ENCODE results near the gene PRKAR1A.
"Not testable (repeated sequence)": the region's sequence is repeated elsewhere in the genome, so short reads cannot be mapped to it uniquely, and the experiment has no call there.

The PRKAR1A gene

DNA sequence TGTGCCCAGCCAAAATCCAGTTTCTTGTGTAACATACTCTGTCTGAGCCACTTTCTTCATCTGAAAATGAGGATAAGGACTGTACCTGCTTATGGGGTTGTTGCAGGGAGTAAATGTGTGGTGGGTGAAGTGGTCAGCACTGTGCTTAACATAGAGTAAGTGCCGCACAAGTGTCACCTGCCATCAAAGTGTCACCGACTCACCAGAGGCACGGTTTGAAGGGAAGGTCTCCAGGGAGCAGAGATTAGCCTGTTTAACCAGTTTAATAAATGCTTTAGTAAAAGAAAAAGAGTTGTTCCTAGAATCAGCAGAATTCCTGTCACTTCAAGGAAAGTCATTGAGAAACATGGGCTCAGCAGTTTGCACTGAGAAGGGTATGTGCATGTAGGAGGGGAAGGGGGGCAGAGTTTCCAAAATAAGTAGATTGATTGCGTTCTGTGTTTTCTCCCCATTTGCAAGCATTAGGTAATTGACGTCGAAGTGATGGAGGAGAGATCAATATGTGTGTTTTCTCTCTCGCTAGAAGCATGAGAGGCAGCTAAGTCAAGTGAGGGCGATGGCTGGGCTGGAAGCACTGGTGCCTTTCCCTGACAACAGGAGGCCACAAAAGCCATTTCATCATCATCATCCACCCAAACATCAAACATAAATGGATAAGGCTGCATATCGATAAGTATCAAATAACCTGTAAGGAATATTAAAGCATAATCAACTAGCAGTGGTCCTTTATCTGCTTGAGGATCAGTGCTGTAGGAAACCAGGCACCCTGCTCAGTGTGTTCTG lies 69.8 kb downstream of the PRKAR1A start:
- DNase-seq: no peak

DNA sequence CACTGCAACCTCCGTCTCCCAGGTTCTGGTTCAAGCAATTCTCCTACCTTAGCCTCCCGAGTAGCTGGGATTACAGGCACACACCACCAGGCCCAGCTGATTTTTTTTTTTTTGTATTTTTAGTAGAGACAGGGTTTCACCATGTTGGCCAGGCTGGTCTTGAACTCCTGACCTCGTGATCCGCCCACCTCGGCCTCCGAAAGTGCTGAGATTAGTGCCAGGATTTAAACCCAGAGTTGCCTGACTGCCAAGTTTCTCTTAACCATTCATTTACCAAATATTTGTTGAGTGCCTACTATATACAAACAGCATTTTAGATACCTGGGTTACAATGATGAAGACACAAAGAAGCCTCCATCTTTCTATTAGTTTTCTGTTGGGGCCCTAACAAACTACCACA lies 70.6 kb downstream of the PRKAR1A start:
- not testable (repeated sequence) for DNase-seq

DNA sequence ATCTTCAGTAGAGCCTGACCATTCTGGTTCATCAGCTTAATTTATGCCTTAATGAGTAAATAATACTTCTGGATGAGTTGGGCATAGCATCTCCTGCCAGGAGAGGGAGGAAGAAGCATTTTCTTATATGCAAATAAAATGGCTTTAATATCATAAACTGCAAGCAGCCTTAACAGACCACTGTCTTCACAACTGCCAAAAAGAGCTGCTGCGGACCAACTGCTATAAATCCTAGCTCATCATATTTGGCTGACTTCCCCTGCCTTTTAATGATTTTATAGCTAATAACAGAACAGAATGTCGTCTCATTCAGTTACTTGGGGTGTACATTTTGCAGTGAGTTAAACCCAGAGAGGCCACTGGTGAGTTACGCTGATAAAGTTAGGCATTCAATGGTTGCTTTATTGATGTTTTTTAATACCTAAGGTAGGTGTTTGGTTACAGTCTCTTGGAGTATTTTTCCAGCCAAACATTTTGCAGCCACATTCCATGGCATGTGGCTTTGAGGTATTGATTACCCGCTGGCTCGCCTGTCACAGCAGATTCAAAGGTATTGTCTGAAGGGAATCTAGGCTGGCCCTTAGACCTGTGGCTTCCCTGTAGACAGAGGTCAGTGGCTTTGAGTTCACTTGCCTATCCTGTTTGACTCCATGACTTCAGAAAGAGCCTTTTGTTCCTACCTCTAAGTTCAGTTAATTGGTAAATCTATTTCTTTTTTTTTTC lies 72.5 kb downstream of the PRKAR1A start:
- no peak for DNase-seq

DNA sequence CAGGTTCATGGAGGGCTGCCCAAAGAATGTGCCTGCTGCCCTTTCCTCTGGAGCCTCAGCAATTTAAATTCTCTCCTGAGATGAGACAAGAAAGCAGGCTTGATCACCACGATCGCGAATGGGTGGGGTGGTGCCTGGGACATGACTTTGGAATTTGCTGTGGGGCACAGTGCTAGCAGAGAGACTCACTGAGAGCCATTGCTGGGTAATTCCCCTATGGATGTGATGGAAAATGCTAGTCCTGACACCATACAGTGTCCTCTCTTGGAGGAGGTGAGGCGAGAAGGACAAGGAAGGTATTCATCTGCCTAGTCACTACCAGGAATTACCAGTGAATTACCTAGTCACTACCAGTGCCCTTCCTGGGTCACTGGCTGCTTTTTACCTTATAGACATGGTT lies 73.4 kb downstream of the PRKAR1A start:
- no peak for DNase-seq

- no peak for DNase-seq
These were observed 74.8 kb downstream of the PRKAR1A start for GRCh38 chr17:68587026-68587425.

- DNase-seq: no peak
These were observed 75.6 kb downstream of the PRKAR1A start for GRCh38 chr17:68587847-68588246.

DNA sequence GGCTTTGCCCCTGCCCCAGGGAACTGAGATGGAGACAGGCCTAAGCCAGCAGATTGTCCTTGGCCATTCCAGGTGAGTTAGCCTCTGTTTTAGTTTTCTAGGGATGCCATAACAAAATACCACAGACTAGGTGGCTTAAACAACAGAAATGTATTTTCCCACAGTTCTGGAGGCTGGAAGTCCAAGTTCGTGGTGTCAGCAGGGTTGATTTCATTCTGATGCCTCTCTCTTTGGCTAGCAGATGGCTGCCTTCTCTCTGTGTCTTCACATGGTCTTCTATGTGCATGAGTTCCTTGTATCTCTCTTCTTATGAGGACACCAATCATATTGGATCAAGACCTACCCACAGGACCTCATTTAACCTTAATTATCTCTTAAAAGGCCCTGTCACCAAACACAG lies 76.1 kb downstream of the PRKAR1A start:
- no peak for DNase-seq

- no peak for DNase-seq
These were observed 76.9 kb downstream of the PRKAR1A start for GRCh38 chr17:68589086-68589485.

GRCh38 chr17:68591583-68591982 lies 79.4 kb downstream of the PRKAR1A start:
- peak; percentile 54 to 65 for DNase-seq

GRCh38 chr17:68592009-68592408 lies 79.8 kb downstream of the PRKAR1A start:
- no peak for DNase-seq

DNA sequence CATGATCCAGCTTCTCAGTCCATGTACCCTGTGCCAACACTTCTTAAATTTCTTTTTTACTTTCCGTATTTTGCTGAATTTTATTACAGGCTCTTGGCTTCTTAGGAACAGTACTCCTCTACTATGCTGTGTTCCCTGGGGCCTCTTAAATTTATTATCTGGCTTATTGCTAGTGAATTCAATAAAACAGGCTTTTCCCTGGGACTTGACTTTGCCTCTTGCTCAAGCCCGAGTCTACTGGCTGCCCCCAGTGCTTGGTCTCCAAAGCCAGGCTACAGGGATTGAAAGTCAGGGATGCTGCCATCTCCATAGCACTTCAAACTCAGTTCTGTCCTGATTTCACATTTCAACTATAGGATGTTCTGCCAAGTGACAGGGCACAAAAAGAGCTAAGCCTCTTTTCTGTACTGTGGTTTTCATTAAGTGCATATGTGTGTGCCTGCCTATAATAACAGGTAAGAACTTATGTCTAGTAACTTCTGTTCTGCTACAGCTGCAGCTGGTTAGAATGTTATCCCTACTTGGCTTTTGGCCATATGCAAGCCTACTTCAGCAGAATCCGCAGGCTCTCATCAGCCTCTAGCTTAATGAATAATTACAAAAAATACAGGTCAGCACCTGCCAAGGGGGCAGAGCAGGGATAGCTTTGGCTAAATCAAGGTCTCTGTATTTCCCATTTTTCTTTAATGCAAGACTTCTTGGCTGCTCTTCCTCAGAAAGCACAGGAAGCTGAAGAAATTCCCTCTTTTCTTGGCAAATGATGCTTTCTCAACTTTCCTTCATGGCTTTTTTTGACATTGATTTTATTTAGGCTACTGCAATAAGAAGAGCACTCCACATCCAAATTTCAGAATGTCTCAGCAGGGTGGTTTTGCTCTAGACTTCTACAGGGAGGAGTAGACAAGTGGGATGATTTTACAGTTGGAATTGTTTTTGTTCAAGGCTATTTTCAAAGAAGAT lies 80.7 kb downstream of the PRKAR1A start:
- no peak for DNase-seq

DNA sequence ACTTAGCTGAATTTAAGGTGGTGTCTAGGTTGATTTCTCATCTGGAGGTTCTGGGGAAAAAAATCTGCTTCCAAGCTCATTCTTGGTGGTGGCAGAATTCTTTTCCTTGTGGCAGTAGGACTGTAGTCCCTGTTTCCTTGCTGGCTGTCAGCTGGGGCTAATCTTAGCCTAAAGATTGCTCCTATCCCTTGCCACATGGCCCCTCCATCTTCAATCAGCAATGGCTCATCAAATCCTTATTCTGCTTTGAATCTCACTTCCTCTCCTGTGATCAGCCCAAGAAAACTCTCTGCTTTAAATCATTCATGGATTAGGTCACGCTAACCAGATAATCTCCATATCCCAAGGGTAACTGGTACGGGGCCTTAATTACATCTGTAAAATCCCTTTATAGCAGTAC lies 82.3 kb downstream of the PRKAR1A start:
- no peak for DNase-seq

GRCh38 chr17:68595496-68595895 lies 83.3 kb downstream of the PRKAR1A start:
- peak in 1 of 2 donors; percentile 43 for DNase-seq

DNA sequence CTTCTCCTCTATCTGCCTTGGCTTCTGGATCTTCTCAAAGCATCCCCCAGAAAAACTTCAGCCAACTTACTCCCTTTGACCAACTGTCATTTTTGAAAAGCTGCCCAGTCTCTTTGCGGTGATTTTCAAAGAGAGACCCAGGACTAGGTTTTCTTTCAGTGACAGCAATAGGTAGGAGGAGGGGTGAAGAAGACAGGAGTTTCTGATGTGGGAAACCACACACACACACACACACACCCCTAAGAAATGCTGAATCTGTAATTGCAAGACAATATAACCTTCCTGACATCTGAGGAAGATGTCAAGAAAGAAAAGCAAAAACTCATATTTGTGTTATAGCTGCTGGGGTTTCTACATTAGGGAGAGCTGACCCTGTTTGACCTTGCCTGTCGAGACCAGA lies 83.8 kb downstream of the PRKAR1A start:
- DNase-seq: no peak

DNA sequence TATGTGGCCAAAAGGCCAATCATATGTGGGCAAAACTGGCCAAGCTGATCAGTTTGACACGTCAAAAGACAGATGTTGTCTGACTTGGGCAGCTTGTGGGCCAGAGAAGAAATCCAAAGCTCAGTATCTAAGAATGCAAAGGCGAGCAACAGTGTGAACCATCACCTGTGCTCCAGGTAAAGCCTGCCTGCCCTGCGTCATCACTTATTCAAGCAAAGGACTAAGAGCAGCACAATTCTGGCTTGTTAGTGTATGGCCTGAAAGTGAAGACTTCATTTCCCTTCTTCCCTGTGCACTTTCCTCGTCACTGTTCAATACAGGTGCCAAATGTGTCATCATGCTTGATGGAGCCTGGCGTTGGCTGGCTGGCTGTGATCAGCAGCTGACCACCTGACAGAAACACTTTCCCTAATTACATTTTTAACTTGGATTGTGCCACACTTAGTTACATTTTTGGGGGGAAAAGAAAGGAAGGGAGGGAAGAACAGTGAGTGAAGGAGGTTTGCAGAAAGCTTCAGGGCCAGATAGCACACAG lies 84.2 kb downstream of the PRKAR1A start:
- DNase-seq: no peak

GRCh38 chr17:68598074-68598473 lies 85.8 kb downstream of the PRKAR1A start:
- DNase-seq: no peak

DNA sequence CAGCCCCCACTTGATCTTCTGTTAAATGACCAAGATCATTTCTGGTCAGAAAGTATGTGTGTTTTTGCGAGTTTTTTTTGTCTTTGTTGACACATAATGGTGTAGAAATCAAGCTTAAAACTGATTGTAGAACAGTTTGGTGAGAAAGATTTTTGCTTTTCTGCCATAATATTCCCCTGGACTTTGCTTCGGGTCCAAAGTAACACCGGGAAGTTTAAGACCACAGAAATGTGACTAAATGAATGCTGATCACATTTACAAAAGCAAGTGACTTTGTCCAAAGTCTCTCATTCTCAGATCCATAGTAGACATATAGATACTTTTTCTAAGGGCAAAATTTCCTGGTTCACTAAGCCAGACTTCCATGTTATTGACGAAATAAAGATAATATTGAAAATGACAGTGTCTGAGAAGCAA lies 86.3 kb downstream of the PRKAR1A start:
- no peak for DNase-seq

DNA sequence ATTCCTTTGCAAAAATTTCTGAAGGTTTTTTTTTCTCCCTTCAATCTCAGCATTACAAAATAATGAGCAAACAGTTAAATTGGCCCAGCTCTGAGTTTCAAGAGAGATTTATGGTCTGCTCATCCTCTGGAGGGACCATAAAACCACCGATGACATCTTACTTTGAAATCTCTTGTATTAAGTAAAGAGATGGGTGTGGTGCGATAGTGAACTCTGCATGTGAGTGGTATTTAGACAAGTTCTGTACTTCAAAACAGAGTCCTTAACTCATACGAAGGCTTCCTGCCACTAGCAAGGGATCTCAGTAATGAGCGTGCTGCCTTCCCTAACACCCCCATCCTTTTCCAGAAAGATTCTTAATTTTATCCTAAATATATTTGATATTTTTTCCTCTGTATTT lies 86.9 kb downstream of the PRKAR1A start:
- peak in 1 of 2 donors; percentile 38 for DNase-seq

- DNase-seq: no peak
These were observed 87.4 kb downstream of the PRKAR1A start for GRCh38 chr17:68599552-68600066.

- peak; percentile 44 to 53 for DNase-seq
These were observed 88.1 kb downstream of the PRKAR1A start for GRCh38 chr17:68600067-68600930.
